Measurements from ENCODE around the gene MAST2.
"Not testable (repeated sequence)": the region's sequence is repeated elsewhere in the genome, so short reads cannot be mapped to it uniquely, and the experiment has no call there.

The MAST2 gene

GRCh38 chr1:45892068-45892785 lies 88.8 kb downstream of the MAST2 start:
- no peak for DNase-seq (ENCODE audit: low read depth in 3 of 3)

DNA sequence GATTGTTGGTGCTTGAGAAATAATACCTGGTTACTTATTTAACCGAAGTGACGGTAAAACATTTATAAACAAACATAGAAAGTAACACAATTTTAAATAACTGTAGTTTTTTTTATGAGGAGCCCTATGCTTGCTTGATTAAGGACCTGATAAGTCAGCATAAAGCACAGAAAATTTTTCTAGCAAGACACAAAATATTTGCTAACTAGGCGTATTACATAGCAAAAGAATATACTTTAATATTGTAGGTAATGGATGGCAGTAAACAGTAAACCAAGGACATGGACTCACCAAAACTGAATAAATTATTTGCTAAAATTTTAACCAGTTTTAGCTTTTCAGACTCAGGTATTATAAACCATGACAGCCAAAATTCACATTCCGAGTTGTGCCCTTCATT lies 90.9 kb downstream of the MAST2 start:
- no peak for DNase-seq (ENCODE audit: low read depth in 3 of 3)

- no peak for DNase-seq (ENCODE audit: low read depth in 3 of 3)
Measured at GRCh38 chr1:45894921-45895320, 91.5 kb downstream of the MAST2 start.

GRCh38 chr1:45895406-45895805 lies 92.0 kb downstream of the MAST2 start:
- no peak for DNase-seq (ENCODE audit: low read depth in 3 of 3)

- no peak for DNase-seq (ENCODE audit: low read depth in 3 of 3)
Measured at GRCh38 chr1:45906883-45907282, 103.5 kb downstream of the MAST2 start.

GRCh38 chr1:45908611-45909140 lies 105.3 kb downstream of the MAST2 start:
- no peak for DNase-seq (ENCODE audit: low read depth in 3 of 3)

- DNase-seq (ENCODE audit: low read depth in 3 of 3), result no peak
Measured at GRCh38 chr1:45911634-45912033, 108.2 kb downstream of the MAST2 start.

DNA sequence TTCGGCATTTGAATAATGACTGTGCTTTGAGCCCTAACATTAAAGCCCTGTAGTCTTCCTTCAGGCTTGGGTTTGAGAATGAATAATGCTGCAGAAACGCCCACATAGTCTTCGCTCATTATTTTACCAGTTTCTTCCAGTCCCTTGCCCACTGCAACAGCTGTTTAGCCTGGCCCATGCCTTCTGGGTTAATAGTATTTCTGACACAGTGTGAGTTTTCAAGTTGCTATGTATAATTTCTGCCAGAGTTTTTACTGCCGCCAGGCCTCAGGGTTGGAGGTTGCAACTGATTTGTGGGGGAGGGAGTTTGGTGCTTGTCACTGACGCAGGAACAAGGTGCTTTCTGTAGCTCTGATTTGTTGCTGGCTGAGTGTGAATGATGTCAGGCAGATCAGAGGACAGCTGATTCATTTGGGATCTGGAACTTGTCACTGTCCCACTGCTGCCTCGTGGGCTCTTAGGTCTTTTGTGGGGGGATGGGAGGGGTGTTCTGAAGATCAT lies 109.8 kb downstream of the MAST2 start:
- DNase-seq (ENCODE audit: low read depth in 3 of 3), result no peak

GRCh38 chr1:45913731-45914501 lies 110.5 kb downstream of the MAST2 start:
- DNase-seq (ENCODE audit: low read depth in 3 of 3), result no peak

- DNase-seq (ENCODE audit: low read depth in 3 of 3), result no peak
Measured at GRCh38 chr1:45914836-45915235, 111.4 kb downstream of the MAST2 start.

DNA sequence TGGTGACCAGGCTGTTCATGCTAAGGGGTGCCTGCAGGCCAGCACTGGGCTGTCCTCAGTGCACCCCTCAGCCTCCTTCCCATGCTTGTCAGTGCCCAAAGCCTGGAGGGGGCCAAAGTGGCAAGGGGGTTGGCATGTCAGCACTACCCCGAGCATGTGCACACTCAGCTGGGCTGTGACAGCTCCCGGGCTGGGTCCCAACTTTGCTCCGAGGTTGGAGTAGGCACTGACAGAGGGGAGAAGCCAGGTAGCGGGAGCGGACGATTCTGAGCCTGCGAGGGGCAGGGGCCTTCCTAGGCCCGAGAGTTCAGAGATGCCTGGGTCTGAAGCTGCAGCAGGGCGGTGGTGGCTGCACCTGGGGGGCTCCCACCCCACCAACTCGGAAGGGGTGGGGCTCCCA lies 119.0 kb downstream of the MAST2 start:
- DNase-seq (ENCODE audit: low read depth in 3 of 3), result no peak

- DNase-seq (ENCODE audit: low read depth in 3 of 3), result no peak
Measured at GRCh38 chr1:45922813-45923212, 119.4 kb downstream of the MAST2 start.

GRCh38 chr1:45923343-45923742 lies 119.9 kb downstream of the MAST2 start:
- no peak for DNase-seq (ENCODE audit: low read depth in 3 of 3)

GRCh38 chr1:45924736-45925135 lies 121.3 kb downstream of the MAST2 start:
- no peak for DNase-seq (ENCODE audit: low read depth in 3 of 3)

DNA sequence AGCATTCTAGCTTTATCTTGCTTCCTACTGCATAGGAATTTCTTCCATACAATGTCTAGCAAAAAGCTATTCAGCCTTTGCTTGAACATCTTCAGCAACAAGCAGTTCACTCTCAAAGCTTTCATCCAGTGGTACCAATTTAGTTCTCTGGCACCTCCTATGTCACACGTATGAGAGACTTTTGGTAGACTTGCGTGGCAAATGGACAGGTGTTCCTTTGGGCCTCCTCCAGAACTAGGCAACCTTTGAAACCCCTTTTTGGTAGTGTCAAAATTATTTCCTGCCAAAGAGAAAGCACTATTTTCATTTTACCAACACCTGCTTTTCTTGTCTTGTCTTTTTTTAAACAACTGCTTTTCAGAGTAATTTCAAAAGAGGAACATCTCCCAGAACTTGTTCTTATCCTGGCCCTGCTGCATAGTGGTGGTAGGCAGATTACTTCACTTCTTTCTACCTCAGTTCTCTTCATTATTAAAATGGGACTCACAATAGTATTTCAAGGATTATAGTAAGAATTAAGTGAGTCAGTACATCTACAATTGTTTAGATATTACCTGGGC lies 122.4 kb downstream of the MAST2 start:
- no peak for DNase-seq (ENCODE audit: low read depth in 3 of 3)

- no peak for DNase-seq (ENCODE audit: low read depth in 3 of 3)
Measured at GRCh38 chr1:45926330-45926729, 122.9 kb downstream of the MAST2 start.

DNA sequence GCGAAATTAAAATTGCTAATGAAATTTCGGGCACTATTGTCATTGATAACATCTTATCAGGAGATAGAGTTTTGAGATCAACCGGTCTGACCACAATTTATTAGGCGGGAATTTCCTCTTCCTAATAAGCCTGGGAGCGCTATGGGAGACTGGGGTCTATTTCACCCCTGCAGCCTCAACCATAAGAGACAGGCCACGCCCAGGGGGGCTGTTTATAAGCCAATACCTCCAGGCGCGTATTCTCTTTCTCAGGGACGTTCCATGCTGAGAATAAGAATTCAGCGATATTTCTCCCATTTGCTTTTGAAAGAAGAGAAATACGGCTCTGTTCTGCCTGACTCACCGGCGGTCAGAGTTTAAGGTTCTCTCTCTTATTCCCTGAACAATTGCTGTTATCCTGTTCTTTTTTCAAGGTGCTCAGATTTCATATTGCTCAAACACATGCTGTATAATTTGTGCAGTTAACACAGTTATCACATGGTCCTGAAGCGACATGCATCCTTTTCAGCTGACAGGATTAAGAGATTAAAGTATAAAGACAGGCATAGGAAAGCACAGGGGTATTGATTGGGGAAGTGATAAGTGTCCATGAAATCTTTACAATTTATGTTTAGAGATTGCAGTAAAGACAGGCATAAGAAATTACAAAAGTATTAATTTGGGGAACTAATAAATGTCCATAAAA lies 124.0 kb downstream of the MAST2 start:
- DNase-seq (ENCODE audit: low read depth in 3 of 3), result not testable (repeated sequence)

- no peak for DNase-seq (ENCODE audit: low read depth in 3 of 3)
Measured at GRCh38 chr1:45928486-45929205, 125.2 kb downstream of the MAST2 start.

- DNase-seq (ENCODE audit: low read depth in 3 of 3), result no peak
Measured at GRCh38 chr1:45929257-45929687, 125.9 kb downstream of the MAST2 start.

- no peak for DNase-seq (ENCODE audit: low read depth in 3 of 3)
Measured at GRCh38 chr1:45930258-45931150, 127.1 kb downstream of the MAST2 start.
